ENCODE results near the gene ARVCF. TPM values are rescaled to one million over a fixed set of nuclear protein-coding genes. Genes with fewer than 3 reads are reported as not detected.

Gene ARVCF
- total RNA-seq, 1 donor from 2014 or later = 4.1 TPM

DNA sequence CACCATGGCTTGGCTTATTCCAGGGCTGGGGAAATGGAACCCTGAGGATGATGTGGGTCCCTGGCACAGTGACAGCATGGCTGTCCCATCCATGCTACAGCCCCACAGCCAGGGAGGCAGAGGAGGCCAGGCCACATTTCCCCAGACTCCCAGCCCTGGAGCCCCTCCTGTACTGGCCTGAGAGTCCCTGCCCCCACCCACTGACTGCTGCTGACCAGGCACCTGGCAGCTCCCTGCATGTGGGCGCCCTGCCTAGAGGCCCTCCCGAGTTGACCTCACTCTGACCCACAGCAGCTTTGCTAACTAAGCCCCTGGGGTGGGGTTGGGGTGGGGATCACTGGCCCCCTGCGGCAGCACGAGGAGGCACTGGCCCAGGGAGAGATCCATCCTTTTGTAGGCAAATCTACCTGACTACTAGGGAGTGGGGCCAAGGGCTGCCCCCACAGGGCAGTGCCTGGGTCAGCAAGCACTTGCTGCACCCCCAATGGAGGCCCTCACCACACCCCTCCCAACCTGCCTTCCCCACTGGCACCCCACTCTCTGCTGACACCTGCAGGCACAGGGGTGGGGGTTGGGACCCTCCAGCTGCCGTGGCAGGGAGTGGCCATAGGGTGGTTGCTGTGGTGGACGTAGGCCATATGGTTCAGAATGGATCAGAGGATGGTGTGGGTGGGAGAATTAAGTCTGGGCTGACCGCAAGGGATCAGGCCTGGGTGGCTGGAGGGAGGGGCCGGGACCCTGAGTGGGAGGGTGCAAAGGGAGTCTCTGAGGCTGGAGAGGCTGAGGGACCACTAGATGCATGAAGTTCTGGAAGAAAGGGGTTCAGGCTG is 17.4 kb downstream of the ARVCF start:
- Mint-ChIP-seq H3K9me3 (peaks cover 13% of the 10 kb centered on the region), H3K4me3 (no peak overlapping the region)
- intact Hi-C loops (cut with micrococcal nuclease) = no loop called here

DNA sequence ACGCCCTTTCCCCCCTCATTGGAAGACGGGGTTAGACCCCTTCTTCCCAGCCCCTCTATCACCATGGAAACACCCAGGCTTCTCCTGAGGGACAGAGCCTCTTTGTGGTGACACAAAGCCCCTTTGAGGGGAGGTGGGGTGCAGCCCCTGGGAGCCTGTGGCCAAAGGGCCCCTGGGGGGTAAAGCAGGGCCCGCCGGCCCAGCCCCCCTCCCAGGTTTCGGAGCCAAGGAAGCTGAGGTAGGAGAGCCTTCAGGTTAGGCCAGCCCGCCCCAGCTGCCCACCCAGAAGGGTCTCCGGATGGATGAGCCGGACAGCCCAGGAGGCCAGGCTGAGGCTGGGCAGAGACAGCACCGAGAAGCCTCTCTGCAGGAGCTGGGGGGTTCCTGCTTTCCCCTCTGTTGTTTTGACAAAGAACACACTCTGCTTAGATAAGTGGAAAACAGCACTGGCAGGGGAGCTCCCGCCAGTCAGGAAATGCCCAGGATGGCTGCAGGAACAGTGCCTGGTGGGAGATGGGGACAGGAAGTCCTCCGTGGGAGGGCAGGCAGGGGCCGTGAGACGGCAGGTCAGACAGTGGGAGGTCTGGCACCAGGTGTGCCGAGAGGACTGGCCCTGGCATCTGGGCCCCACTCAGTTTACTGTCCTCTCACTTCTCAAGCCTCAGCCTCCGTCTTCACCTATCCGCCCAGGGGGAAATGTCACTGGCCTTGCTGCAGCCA is 18.2 kb downstream of the ARVCF start:
- Mint-ChIP-seq H3K27ac (no peak overlapping the region), H3K4me1 (no peaks in the 10 kb centered on the region), H3K27me3 (peaks cover 9% of the 10 kb centered on the region), H3K4me3 (no peak overlapping the region), H3K9me3 (peaks cover 5% of the 10 kb centered on the region), H3K36me3 (ENCODE audit: low read depth) (no peaks in the 10 kb centered on the region)
- intact Hi-C loops (cut with micrococcal nuclease) = no loop called here
- DNase-seq = no peak

More for the DNA sequence above, 17.4 kb downstream of the ARVCF start:
- Mint-ChIP-seq H3K36me3 (ENCODE audit: low read depth) (no peaks in the 10 kb centered on the region), H3K4me1 (no peaks in the 10 kb centered on the region), H3K27ac (no peak overlapping the region), H3K27me3 (peaks cover 15% of the 10 kb centered on the region)
- no peak for DNase-seq

DNA sequence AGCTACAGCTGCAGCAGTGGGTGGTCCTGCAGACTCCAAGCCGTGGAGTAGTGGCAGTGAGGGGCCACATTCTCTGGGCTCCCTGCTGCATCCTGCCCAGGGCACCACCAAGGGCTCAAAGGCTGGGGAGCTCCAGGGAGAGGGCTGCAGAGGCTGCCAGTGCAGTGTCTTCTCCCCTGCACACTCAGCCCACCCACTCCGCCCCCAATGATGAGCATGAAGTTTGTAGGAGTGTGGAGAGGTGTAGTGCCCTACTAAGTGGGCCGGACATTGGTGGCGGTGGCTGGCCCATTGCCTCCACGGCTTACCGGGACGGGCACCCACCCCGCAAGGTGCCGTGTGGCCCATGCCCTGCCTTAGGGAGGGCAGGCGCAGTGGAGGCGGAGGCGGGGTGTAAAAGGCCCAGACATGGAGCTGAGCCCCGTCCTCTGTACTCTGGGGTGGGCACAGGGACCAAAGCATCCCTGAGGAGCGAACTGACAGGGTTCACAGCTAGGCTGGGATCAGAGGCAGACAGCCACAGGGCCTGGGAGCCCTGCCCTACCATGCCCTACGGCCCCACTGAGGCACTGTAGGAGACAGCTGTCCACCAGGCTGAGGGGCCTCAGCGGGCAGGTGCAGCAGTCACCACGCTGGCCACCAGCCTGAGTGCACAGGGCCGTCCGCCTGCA is 18.9 kb downstream of the ARVCF start:
- Mint-ChIP-seq H3K9me3 (no peaks in the 10 kb centered on the region), H3K27me3 (peaks cover 3% of the 10 kb centered on the region), H3K27ac (no peak overlapping the region), H3K4me3 (no peak overlapping the region), H3K4me1 (no peaks in the 10 kb centered on the region), H3K36me3 (ENCODE audit: low read depth) (no peaks in the 10 kb centered on the region)
- DNase-seq = no peak
- intact Hi-C loops (cut with micrococcal nuclease) = no loop called here

DNA sequence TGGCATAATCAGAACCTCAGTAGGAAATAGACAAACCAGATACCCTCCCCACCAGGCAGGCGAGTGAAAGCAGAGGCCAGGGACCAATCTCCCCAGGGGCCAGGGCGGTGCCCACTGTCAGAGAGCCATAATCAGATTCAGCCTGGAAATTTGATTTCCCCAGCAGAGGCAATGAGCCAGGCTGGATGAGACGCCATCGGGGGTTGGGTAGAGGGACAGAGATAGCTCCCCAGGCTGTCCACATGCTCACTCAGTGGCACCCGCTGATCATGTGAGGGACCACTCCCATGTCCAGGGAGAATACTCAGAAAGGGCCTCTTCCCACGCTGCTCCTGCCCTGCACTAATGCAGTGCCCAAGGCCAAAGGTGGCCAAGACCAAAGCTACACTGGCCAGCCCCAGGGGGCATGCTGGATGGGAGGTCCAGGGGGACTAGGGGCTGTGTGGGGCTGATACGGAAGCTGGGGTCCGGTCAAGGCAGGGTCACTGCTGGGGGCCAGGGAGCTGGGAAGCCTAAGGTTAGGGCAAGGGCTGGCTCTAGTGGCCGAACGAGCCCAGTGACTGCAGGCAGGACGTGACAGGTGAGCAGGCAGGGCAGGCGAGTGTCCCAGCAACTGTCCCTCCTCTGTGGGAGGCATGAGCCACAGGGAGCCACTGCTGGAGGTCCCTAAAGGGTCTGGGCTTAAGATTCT is 19.8 kb downstream of the ARVCF start:
- DNase-seq = no peak
- no peaks in the 10 kb centered on the region for H3K4me1 Mint-ChIP-seq
- intact Hi-C loops (cut with micrococcal nuclease) = no loop called here
- H3K4me3 Mint-ChIP-seq = no peak overlapping the region
- no peaks in the 10 kb centered on the region for H3K9me3 Mint-ChIP-seq
- H3K27me3 Mint-ChIP-seq = peaks cover 3% of the 10 kb centered on the region
- H3K36me3 Mint-ChIP-seq (ENCODE audit: low read depth) = no peaks in the 10 kb centered on the region
- H3K27ac Mint-ChIP-seq = no peak overlapping the region

DNA sequence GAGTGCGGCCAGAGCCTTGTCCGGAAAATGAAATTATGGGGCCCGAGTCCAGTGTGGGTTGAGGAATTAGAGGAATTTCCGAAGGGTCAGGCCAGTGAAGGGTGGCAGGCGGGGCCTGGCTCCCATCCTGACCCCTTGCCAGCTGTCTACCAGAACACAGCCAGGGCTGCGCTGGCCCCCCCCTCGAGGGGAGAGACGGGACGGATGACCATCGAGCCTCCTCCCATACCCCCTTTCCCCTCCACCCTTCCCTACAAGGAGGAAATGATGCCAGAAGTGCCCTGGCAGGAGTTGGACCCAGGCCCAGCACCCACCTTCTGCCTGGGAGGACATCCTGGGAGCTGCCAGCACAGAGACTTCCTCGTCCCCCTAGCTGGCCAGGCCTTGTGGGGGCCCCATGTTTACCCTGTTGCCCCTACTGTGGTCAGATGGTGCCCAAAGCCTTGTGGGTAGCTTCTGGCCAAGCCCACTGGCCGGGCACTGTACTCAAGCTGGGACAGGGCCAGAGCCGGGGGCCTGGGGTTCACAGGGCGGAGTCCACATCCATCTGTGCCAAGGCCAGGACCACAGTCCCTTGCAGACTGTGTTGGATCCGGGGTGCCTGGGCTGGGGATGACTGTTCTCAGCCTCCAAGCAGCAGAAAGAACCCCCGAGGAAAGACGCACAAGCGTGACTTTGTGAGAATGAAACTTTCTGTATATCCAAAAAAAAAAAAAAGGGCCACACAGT is 20.8 kb downstream of the ARVCF start:
- intact Hi-C loops (cut with micrococcal nuclease) = no loop called here
- Mint-ChIP-seq H3K4me3 (no peak overlapping the region), H3K27ac (no peak overlapping the region), H3K36me3 (ENCODE audit: low read depth) (no peaks in the 10 kb centered on the region), H3K4me1 (no peaks in the 10 kb centered on the region), H3K27me3 (no peaks in the 10 kb centered on the region), H3K9me3 (no peaks in the 10 kb centered on the region)
- no peak for DNase-seq

DNA sequence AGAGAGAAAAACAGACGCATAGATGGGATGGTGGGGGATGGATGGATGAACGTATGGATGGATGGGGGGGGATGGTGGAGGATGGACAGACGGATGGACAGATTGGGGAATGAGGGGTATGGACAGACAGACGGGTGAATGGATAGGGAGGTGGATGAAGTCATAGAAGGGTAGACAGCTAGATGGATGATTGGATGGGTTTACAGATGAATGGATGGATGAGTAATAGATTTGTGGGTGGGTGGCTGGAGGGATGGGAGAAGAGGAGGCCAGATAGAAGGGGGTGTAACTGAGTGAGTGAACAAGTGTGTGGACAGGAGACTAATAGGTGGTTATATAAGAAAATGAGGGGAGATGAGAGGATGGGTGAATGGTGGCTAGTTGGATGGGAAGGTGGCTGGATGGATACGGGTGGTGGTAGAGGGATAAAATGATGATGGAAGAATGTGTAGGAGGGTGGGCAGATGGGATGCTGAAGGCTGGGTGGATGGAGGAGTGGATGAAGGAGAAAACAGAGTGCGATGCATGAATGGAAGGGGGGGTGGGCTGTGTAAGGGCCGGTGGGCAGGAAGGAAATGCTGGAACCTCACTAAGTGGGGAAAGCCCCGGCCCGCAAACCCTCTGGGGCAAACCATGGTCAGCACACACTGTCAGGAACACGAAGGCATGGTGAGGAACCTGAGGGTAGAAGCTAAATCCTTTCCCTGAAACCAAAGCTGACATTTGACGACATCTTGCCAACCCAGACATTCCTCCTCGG is 21.6 kb downstream of the ARVCF start:
- no peak for DNase-seq
- H3K36me3 Mint-ChIP-seq (ENCODE audit: low read depth) = no peaks in the 10 kb centered on the region
- no peaks in the 10 kb centered on the region for H3K4me1 Mint-ChIP-seq

DNA sequence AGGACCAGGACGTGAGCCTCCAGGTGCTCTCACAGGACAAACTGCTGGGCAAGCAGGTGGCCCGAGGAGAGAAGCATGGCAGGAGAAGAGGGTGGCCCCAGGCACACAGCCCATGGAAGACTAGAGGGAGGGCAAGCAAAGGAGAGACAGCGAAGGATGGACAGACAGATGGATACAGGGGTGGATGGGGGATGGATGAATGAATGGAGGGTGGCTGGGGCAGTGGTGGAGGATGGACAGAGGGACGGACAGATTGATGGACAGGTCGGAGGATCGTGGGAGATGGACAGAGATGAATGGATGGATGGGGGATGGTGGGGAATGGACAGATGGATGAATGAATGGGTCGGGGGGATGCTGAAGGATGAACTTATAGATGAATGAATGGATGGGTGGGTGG is 22.7 kb downstream of the ARVCF start:
- H3K4me1 Mint-ChIP-seq = no peaks in the 10 kb centered on the region
- H3K27ac Mint-ChIP-seq = no peak overlapping the region
- H3K9me3 Mint-ChIP-seq = no peaks in the 10 kb centered on the region
- intact Hi-C loops (cut with micrococcal nuclease) = no loop called here
- no peak overlapping the region for H3K4me3 Mint-ChIP-seq
- no peaks in the 10 kb centered on the region for H3K27me3 Mint-ChIP-seq
- no peak for DNase-seq
- no peaks in the 10 kb centered on the region for H3K36me3 Mint-ChIP-seq (ENCODE audit: low read depth)

More for the DNA sequence above, 21.6 kb downstream of the ARVCF start:
- H3K27me3 Mint-ChIP-seq = no peaks in the 10 kb centered on the region
- H3K27ac Mint-ChIP-seq = no peak overlapping the region
- H3K4me3 Mint-ChIP-seq = no peak overlapping the region
- no peaks in the 10 kb centered on the region for H3K9me3 Mint-ChIP-seq
- intact Hi-C loops (cut with micrococcal nuclease) = no loop called here

DNA sequence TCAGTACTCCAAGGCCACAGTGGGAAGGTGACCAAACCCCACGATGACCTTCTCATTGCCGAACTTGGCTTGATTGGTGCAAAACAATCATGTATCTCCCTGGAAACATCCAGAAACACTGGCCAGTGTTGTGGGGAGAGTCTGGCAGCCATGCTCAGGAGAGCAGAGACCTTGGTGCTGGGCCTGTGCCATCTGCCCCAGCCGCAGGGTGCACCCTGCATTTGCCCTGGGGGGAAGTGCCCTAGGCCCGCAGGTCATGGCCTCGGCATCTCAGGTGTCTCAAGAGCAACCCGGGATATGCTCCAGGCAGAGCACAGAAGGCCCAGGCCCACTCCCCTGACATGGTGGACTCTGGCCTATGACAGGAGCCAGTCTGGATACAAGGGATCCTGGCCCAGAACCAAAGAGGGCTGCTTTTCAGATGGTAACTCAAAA is 23.7 kb downstream of the ARVCF start:
- Mint-ChIP-seq H3K4me3 (no peak overlapping the region), H3K36me3 (ENCODE audit: low read depth) (no peaks in the 10 kb centered on the region), H3K4me1 (no peaks in the 10 kb centered on the region), H3K9me3 (no peaks in the 10 kb centered on the region), H3K27me3 (no peaks in the 10 kb centered on the region), H3K27ac (no peak overlapping the region)
- intact Hi-C loops (cut with micrococcal nuclease) = no loop called here
- DNase-seq = no peak

DNA sequence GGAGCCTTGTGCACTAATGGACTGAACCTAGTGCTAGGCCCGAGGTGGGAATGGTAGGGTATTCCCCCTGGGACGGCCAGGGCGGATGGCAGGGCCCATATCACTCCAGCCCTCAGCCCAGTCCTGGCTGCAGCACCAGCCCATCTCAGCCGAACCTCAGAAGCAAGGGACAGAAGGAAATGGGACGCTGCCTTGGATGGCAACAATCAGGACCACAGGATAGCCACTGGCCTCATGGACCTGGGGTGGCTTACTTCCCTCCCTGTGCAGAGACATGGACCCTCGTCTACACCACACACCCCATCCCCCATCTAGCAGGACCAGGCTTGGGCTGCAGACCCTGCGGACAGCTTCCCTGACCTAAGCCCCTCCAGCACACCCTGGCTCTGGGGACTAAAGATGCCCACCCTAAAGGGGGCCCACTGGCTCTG is 24.1 kb downstream of the ARVCF start:
- H3K9me3 Mint-ChIP-seq = no peaks in the 10 kb centered on the region
- H3K4me1 Mint-ChIP-seq = no peaks in the 10 kb centered on the region
- DNase-seq = no peak
- intact Hi-C loops (cut with micrococcal nuclease) = no loop called here
- no peaks in the 10 kb centered on the region for H3K36me3 Mint-ChIP-seq (ENCODE audit: low read depth)
- no peaks in the 10 kb centered on the region for H3K27me3 Mint-ChIP-seq
- H3K4me3 Mint-ChIP-seq = no peak overlapping the region
- H3K27ac Mint-ChIP-seq = no peak overlapping the region

DNA sequence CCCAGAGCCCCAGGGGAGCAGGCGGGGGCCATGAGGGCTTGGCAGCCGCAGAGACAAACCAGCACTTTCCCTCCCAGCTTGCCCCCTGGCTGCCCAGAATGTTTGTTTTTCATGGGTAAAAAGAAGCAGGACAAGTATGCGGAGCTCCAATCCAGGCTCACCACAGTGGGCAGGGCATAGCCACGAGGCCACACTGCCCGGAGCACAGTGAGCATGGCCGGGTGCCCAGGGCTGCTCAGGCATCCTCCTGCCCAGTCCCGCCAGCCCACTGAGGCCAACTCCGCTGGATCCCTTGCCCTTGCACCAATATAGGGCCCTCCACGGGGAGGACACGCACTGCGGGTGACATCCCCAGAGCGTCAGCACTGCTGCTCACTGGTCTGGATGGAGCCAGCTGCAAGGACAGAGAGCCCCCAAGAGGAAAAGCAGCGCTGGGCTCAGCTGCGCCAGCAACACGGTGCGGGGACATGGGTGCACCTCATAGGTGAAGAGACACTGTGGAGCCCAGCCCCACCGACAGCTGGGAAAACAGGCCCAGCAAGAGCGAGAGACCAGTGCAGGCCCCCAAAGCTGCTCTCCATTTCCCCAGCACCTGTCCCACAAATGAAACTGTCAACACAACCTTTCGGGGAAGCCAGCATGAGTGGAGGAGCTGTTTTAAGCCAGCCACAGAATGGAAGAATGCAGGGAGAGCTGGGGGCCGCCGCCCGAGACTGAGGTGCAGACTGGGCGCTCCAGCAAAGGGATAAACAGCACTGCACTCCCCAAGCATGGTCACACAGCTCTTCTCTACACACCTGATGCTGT is 24.8 kb downstream of the ARVCF start:
- H3K27ac Mint-ChIP-seq = no peak overlapping the region
- H3K27me3 Mint-ChIP-seq = no peaks in the 10 kb centered on the region
- H3K36me3 Mint-ChIP-seq (ENCODE audit: low read depth) = no peaks in the 10 kb centered on the region
- H3K9me3 Mint-ChIP-seq = no peaks in the 10 kb centered on the region
- DNase-seq = no peak
- no peak overlapping the region for H3K4me3 Mint-ChIP-seq
- intact Hi-C loops (cut with micrococcal nuclease) = no loop called here
- H3K4me1 Mint-ChIP-seq = no peaks in the 10 kb centered on the region

DNA sequence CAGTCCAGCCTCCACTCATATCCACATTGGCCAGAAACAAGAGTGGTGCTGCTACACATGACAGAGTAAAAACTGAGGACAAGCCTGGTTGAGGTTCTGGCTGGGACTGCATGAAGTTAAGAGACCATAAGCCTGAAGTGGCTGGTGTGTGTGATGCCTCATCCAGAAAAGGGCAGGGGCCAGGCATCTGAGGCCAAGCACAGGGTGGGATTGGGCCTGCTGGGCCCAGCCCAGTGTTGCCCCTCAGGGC is 25.3 kb downstream of the ARVCF start:
- no peak overlapping the region for H3K27ac Mint-ChIP-seq
- H3K36me3 Mint-ChIP-seq (ENCODE audit: low read depth) = no peaks in the 10 kb centered on the region
- H3K9me3 Mint-ChIP-seq = no peaks in the 10 kb centered on the region
- intact Hi-C loops (cut with micrococcal nuclease) = no loop called here
- no peak overlapping the region for H3K4me3 Mint-ChIP-seq
- H3K4me1 Mint-ChIP-seq = no peaks in the 10 kb centered on the region
- H3K27me3 Mint-ChIP-seq = no peaks in the 10 kb centered on the region
- DNase-seq = no peak

DNA sequence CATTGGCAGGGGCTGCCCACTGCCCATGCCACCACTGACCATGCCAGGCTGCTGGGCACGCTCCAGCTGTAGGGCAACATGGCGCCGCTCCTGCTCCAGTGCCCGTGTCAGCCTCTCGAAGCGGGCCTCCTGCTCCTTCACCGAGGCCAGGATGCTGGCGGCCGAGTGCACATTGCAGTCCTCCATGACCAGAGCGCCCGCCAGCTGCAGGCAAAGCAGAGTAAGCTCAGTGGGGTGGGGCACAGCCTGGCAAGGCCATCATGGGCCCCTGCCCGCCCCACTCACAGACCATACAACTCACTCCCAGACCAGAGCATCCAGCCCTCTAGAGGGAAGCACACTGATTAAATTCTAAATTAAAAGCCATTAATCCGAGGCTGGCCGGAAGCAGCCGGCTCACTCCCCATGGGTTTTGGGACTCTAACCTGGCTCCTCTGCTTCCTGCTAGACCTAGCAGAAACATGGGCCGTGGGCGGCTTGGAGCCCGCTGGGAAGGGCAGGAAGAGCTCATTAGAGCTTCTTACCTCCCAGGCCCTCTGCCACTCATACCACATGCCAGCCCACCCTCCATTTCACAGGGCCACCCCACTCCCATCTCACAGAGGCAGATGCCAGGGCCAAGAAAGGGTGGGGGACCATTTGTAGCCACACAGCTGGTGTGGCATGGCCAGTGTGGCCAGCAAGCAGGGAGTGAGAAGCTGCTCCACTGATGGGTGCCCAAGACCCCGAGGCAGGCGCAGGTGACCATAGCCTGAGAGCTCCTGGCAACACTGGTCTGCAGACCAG is 25.8 kb downstream of the ARVCF start:
- H3K9me3 Mint-ChIP-seq = no peaks in the 10 kb centered on the region
- no peak overlapping the region for H3K4me3 Mint-ChIP-seq
- no peaks in the 10 kb centered on the region for H3K27me3 Mint-ChIP-seq
- intact Hi-C loops (cut with micrococcal nuclease) = no loop called here
- H3K36me3 Mint-ChIP-seq (ENCODE audit: low read depth) = no peaks in the 10 kb centered on the region
- no peak overlapping the region for H3K27ac Mint-ChIP-seq
- DNase-seq = no peak
- no peaks in the 10 kb centered on the region for H3K4me1 Mint-ChIP-seq

All from activated CD4-positive, alpha-beta T cell treated with anti-CD3 and anti-CD28 coated beads, Interleukin-2, amount 10 ng/mL, durations not matched to agents 24 days and 14 days (primary cell).